Measurements from ENCODE around the gene SLC24A1. TPM values are rescaled to one million over a fixed set of nuclear protein-coding genes. Genes with fewer than 3 reads are reported as not detected.

SLC24A1 gene
- polyA plus RNA-seq, 1 donor (not counting 4 experiments of a cell fraction or from before 2014, with no cell fraction given) = 4.0 TPM

DNA sequence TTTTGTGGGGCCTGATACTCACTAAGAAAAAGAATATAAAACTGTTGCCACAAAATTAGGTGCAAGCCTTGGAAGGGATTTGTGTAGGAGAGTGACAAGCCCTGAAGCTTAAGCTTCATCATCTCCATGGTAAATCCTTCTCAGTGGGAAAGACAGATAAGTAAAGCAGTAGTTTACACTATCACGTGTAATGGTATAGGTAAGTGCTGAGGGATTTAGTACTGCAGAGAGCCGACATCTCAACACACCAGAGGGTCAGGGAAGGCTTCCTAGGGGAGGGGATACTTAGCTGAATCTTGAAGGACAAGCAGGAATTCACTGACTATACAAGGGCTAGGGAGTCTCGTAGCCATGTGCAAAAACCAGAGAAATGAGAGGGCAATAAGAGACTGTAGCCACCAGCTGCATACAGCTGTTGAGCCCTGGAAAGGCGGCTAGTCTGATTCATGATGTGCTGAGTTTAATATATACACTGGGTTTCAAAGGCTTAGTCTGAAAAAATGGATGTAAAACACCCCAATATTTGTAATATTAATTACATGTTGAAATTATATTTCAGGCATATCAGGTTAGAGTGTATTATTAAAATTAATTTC, 11.1 kb downstream of the SLC24A1 start:
- dilution Hi-C loops (cut with MboI; ENCODE audit: extremely low pct_ligation_motif_present, low sequenced_read_pairs) = no loop called here
- Histone ChIP-seq H3K27me3 (ENCODE audit: control insufficient read depth, extremely low read depth, insufficient read depth, low read length) (no peaks in the 10 kb centered on the region), H3K4me3 (ENCODE audit: control insufficient read depth in 2 of 3, extremely low read depth in 1 of 3, insufficient read depth in 2 of 3, low read depth in 1 of 3, low read length in 3 of 3) (no peak overlapping the region), H3K79me2 (ENCODE audit: control insufficient read depth, insufficient read depth, low read length) (no peaks in the 10 kb centered on the region), H3K4me1 (ENCODE audit: control insufficient read depth, extremely low read depth, insufficient read depth, low read length) (peaks cover 4% of the 10 kb centered on the region), H3K9me3 (ENCODE audit: control insufficient read depth, low read depth, low read length) (no peaks in the 10 kb centered on the region), H3K27ac (ENCODE audit: control insufficient read depth, insufficient read depth, low read length) (no peak overlapping the region), H4K20me1 (ENCODE audit: control insufficient read depth, extremely low read depth, insufficient read depth, low read length) (no peaks in the 10 kb centered on the region), H3K9ac (ENCODE audit: control insufficient read depth, extremely low read depth, insufficient read depth, low read length) (no peak overlapping the region), H3K4me2 (ENCODE audit: control insufficient read depth, extremely low read depth, insufficient read depth, low read depth, low read length) (no peak overlapping the region), H2AFZ (ENCODE audit: control insufficient read depth, low read length) (no peak overlapping the region), H3K9me1 (ENCODE audit: control insufficient read depth, extremely low read depth, insufficient read depth, low read length) (no peaks in the 10 kb centered on the region), H3K36me3 (ENCODE audit: control insufficient read depth in 2 of 2, extremely low read depth in 1 of 2, insufficient read depth in 2 of 2, low read length in 2 of 2) (peaks cover 0 to 1% of the 10 kb centered on the region in 2 experiments)
- DNase-seq (ENCODE audit: low read depth, low spot score) = no peak
- TF ChIP-seq, protein P1, sequence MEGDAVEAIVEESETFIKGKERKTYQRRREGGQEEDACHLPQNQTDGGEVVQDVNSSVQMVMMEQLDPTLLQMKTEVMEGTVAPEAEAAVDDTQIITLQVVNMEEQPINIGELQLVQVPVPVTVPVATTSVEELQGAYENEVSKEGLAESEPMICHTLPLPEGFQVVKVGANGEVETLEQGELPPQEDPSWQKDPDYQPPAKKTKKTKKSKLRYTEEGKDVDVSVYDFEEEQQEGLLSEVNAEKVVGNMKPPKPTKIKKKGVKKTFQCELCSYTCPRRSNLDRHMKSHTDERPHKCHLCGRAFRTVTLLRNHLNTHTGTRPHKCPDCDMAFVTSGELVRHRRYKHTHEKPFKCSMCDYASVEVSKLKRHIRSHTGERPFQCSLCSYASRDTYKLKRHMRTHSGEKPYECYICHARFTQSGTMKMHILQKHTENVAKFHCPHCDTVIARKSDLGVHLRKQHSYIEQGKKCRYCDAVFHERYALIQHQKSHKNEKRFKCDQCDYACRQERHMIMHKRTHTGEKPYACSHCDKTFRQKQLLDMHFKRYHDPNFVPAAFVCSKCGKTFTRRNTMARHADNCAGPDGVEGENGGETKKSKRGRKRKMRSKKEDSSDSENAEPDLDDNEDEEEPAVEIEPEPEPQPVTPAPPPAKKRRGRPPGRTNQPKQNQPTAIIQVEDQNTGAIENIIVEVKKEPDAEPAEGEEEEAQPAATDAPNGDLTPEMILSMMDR (optimal IDR thresholded peaks at IDR 0.05 in 1 of 3, IDR thresholded peaks at IDR 0.05 in 1 of 3, conservative IDR thresholded peaks at IDR 0.05 in 1 of 3; ENCODE audit: extremely low read depth in 1 of 3, insufficient read depth in 2 of 3, low read length in 3 of 3) = no peak
- TF ChIP-seq EZH2 (IDR thresholded peaks at IDR 0.05; ENCODE audit: low read length) = no peak
- FAIRE-seq = no peak

DNA sequence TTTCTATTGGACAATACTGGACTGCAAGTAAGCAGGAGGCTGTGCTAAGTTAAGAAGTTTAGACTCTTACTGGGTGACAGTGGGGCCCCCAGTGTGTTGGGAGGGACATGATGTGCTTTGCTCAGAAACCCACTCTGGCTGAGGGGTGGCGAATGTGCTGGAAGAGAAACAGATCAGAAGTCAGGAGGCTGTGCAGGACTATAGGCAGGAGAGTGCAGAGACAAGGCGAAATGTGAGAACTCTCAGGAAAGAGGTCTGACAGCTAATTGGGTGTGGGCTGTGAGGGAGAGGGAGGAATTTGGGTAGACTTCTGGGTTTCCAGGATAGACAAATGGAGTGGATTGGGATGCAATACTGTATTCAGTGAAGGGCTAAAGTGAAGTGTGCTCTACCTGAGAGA, 12.0 kb downstream of the SLC24A1 start:
- H3K4me2 ChIP-seq (ENCODE audit: control insufficient read depth, extremely low read depth, insufficient read depth, low read depth, low read length) = no peak overlapping the region
- dilution Hi-C loops (cut with MboI; ENCODE audit: extremely low pct_ligation_motif_present, low sequenced_read_pairs) = no loop called here
- H2AFZ ChIP-seq (ENCODE audit: control insufficient read depth, low read length) = no peak overlapping the region
- no peaks in the 10 kb centered on the region for H3K9me3 ChIP-seq (ENCODE audit: control insufficient read depth, low read depth, low read length)
- H3K36me3 ChIP-seq (ENCODE audit: control insufficient read depth in 2 of 2, extremely low read depth in 1 of 2, insufficient read depth in 2 of 2, low read length in 2 of 2) = peaks cover 0 to 2% of the 10 kb centered on the region in 2 experiments
- H3K27me3 ChIP-seq (ENCODE audit: control insufficient read depth, extremely low read depth, insufficient read depth, low read length) = no peaks in the 10 kb centered on the region
- no peak overlapping the region for H3K9ac ChIP-seq (ENCODE audit: control insufficient read depth, extremely low read depth, insufficient read depth, low read length)
- H3K27ac ChIP-seq (ENCODE audit: control insufficient read depth, insufficient read depth, low read length) = no peak overlapping the region
- DNase-seq (ENCODE audit: low read depth, low spot score) = no peak
- peaks cover 4% of the 10 kb centered on the region for H3K4me1 ChIP-seq (ENCODE audit: control insufficient read depth, extremely low read depth, insufficient read depth, low read length)
- H3K9me1 ChIP-seq (ENCODE audit: control insufficient read depth, extremely low read depth, insufficient read depth, low read length) = no peaks in the 10 kb centered on the region
- TF ChIP-seq EZH2 (IDR thresholded peaks at IDR 0.05; ENCODE audit: low read length) = no peak
- TF ChIP-seq, protein P1 (optimal IDR thresholded peaks at IDR 0.05 in 1 of 3, IDR thresholded peaks at IDR 0.05 in 1 of 3, conservative IDR thresholded peaks at IDR 0.05 in 1 of 3; ENCODE audit: extremely low read depth in 1 of 3, insufficient read depth in 2 of 3, low read length in 3 of 3) = no peak
- no peaks in the 10 kb centered on the region for H4K20me1 ChIP-seq (ENCODE audit: control insufficient read depth, extremely low read depth, insufficient read depth, low read length)
- no peak for FAIRE-seq
- no peak overlapping the region for H3K4me3 ChIP-seq (ENCODE audit: control insufficient read depth in 2 of 3, extremely low read depth in 1 of 3, insufficient read depth in 2 of 3, low read depth in 1 of 3, low read length in 3 of 3)
- no peaks in the 10 kb centered on the region for H3K79me2 ChIP-seq (ENCODE audit: control insufficient read depth, insufficient read depth, low read length)

Data from keratinocyte (primary cell).